Ovary (tissue), 3 donors: ENCODE results near the gene SLC46A1.
"Not testable (repeated sequence)": the region's sequence is repeated elsewhere in the genome, so short reads cannot be mapped to it uniquely, and the experiment has no call there.

Experiments
- EP300 ChIP-seq: sonication (generic); formaldehyde crosslinking; IDR thresholded peaks from one replicate; pipeline ENCODE4 v1.6.1; 2017; ENCODE audit warnings: antibody characterized with exemption
- POLR2A ChIP-seq: fragments of 450-650 bp; IDR thresholded peaks from one replicate; pipeline ENCODE4 v1.6.1; 2017; ENCODE audit warnings: antibody characterized with exemption, mild to moderate bottlenecking, moderate library complexity
- TF ChIP-seq, protein P1 (sequence below), 3 donors: fragments of 450-650 bp in 2 of 3; fragments of 200-600 bp in 1 of 3; IDR thresholded peaks; one replicate each; pipeline versions ENCODE4 v1.5.1 to v1.8.0; 2016 to 2022; ENCODE audit warnings: antibody characterized with exemption in 3 of 3, mild to moderate bottlenecking in 1 of 3
- donor health status: DM: no; HTN: no; CAD: no.

- TF ChIP-seq, protein P1, sequence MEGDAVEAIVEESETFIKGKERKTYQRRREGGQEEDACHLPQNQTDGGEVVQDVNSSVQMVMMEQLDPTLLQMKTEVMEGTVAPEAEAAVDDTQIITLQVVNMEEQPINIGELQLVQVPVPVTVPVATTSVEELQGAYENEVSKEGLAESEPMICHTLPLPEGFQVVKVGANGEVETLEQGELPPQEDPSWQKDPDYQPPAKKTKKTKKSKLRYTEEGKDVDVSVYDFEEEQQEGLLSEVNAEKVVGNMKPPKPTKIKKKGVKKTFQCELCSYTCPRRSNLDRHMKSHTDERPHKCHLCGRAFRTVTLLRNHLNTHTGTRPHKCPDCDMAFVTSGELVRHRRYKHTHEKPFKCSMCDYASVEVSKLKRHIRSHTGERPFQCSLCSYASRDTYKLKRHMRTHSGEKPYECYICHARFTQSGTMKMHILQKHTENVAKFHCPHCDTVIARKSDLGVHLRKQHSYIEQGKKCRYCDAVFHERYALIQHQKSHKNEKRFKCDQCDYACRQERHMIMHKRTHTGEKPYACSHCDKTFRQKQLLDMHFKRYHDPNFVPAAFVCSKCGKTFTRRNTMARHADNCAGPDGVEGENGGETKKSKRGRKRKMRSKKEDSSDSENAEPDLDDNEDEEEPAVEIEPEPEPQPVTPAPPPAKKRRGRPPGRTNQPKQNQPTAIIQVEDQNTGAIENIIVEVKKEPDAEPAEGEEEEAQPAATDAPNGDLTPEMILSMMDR (IDR thresholded peaks at IDR 0.05), result not testable (repeated sequence)
- TF ChIP-seq POLR2A, EP300: not testable (repeated sequence)
Observed at GRCh38 chr17:28434326-28434725, 28.3 kb upstream of the SLC46A1 start.
